G401 (cell line): ENCODE results near the gene ZNF438. TPM values are rescaled to one million over a fixed set of nuclear protein-coding genes. Genes with fewer than 3 reads are reported as not detected.
"Not testable (repeated sequence)": the region's sequence is repeated elsewhere in the genome, so short reads cannot be mapped to it uniquely, and the experiment has no call there.

Experiments used
- DNase-seq: peaks from one replicate; pipeline ENCODE4 v3.0.0-alpha.2; 2015; ENCODE audit warnings: low spot score
- in situ Hi-C: cut with HindIII; loops from 2 replicates; pipeline ENCODE4 v1.10.0; 2016; ENCODE audit warnings: low sequenced_read_pairs, mixed read lengths
- total RNA-seq: library from RNA; depleted of rRNA; stranded (reverse); fragments of >200 nt; shearing (Covaris generic); gene quantifications from 2 replicates; pipeline ENCODE4 v1.2.3, GENCODE V29; 2014; rRNA removed

Gene ZNF438
- total RNA-seq = 1.0 and 9.6 TPM in 2 replicates

DNA sequence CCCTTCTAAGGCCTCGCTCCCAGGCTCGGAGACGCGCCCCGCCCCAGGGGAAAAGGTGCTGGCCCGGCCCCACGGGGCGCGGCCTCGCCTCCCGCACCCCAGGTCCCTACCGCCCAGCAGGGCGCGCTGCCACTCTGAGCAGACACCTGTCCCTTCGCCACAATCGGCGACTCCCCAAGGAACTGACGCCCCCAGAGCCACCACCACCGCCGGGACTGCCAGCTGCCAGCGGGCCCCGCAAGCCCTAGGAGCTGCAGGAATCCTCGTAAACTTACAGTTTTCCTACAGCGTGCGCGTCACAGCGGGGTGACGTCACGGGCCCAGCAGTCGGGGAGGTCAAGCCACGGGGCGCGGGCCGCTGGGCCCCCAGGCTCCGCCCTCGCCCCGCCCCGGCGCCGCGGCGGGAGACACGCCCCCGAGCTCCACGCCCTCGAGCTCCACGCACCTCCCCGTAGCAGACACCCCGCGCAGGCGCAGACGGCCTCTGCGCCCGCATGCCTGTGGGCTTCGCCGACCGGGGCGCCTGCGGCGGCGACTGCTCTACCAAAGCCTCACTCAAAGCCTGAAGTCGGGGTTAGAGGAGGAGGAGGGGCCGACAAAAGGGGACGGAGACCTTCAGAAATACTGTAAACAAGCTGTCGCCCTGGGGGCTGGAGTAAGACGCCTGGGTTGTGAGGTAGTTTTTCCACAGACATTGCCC is at the start of gene ZNF438:
Gene ZNF438, minus strand, starts transcription at position 308 of the 700 bp plus-strand sequence. CDS start 154,831 bp downstream, outside the sequence.
- in situ Hi-C loops = no loop called here
- DNase-seq = peak; percentile 95

GRCh38 chr10:31076610-31076988 is 44.9 kb upstream of the ZNF438 start:
- in situ Hi-C loops = no loop called here
- no peak for DNase-seq

DNA sequence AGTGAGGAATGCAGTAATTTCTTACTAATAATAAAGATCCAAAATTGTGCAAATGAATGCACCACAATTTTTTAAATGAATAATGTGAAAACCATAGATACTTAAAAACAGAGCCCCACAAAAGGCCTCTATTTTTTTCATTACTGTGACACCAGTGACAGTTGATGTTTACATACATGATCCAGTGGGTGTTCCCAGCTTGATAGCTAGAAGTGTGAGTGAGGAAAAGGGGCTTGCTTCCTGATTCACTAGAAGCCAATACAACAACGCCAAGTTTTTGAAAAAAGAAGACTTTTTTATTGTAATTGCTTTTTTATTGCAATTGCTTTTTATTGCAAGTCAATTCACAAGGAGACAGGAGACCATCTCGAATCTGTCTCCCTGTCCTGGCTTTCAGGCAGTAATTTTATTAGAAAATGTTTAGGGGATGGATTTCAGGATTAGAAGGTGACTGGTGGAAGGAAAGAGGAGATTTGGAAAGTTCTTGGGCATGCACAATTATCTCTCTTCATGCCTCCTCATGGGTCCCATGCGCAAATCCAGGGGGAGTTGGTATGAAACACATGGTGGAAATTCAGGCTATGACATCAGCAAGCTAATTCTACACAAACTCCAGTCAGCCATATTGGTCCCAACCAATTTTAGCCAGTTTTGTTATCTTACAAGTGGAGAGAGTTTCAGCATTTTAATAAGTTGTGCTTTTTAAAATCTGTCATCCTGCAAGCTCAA is 44.4 kb upstream of the ZNF438 start:
- no peak for DNase-seq
- in situ Hi-C loops = no loop called here

- in situ Hi-C loops = no loop called here
- no peak for DNase-seq
These were observed 43.8 kb upstream of the ZNF438 start for GRCh38 chr10:31075434-31075833.

- DNase-seq = no peak
- in situ Hi-C loops = no loop called here
These were observed 43.0 kb upstream of the ZNF438 start for GRCh38 chr10:31074722-31075086.

DNA sequence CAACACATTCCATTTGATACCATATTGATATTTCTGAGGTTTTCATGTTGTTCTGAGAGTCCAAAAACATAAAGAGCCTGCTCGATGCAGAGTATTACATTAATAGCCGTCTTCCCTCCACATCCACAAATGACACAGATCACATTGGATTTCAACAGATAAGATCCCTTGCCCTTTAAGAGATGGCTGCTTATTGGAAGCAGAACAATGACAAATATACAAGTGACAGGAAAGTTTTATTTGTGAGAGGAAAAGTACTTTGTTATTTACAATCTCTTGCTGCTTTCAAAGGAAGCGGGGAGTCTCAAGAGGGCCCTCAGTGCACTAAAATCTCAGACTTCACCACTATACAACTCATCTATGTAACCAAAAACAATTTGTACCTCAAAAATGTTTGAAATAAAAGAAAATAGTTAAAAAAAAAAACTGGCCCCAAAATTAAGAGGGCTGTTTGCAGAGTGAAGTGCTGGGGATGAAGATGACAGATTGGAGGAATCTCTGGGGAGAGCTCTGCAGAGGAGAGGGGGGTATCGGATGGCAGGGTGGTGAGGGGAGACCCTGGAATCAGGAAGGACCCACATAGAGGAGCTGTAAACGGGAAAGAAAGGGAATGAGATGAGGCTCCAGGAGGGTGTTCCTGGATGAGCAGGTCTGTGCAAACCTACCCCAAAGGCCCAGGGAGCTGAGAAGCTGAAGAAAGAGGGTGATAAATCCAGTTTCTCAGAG is 42.5 kb upstream of the ZNF438 start:
- in situ Hi-C loops = no loop called here
- DNase-seq = no peak

GRCh38 chr10:31073211-31073610 is 41.5 kb upstream of the ZNF438 start:
- in situ Hi-C loops = no loop called here
- DNase-seq = no peak

GRCh38 chr10:31072451-31072850 is 40.8 kb upstream of the ZNF438 start:
- in situ Hi-C loops = no loop called here
- DNase-seq = no peak

- in situ Hi-C loops = no loop called here
- no peak for DNase-seq
These were observed 39.8 kb upstream of the ZNF438 start for GRCh38 chr10:31071232-31072005.

GRCh38 chr10:31070691-31071090 is 39.0 kb upstream of the ZNF438 start:
- in situ Hi-C loops = no loop called here
- DNase-seq = no peak

GRCh38 chr10:31070025-31070424 is 38.4 kb upstream of the ZNF438 start:
- in situ Hi-C loops = no loop called here
- no peak for DNase-seq

DNA sequence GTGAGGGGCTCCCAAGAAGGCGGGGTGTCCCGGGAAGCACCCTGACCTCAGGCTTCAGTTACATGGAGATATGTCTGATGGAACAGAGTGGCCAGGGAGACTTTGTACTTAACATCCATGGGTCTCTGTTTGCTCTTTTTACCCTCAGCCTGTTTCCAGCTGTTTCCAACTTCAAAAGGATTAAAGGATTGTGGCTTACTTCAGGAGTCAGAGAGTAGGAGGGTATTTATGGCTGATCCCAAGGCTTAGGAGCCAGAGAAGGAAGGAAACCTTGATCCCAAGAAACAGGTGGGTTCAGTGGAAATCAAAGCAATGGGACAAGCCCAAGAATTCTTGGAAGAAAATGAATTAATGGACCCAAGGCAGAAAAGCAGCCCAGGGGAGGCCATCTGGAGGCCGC is 37.7 kb upstream of the ZNF438 start:
- no peak for DNase-seq
- in situ Hi-C loops = no loop called here

- DNase-seq = no peak
- in situ Hi-C loops = no loop called here
These were observed 32.7 kb upstream of the ZNF438 start for GRCh38 chr10:31064348-31064747.

- in situ Hi-C loops = no loop called here
These were observed 32.2 kb upstream of the ZNF438 start for GRCh38 chr10:31063841-31064240.

DNA sequence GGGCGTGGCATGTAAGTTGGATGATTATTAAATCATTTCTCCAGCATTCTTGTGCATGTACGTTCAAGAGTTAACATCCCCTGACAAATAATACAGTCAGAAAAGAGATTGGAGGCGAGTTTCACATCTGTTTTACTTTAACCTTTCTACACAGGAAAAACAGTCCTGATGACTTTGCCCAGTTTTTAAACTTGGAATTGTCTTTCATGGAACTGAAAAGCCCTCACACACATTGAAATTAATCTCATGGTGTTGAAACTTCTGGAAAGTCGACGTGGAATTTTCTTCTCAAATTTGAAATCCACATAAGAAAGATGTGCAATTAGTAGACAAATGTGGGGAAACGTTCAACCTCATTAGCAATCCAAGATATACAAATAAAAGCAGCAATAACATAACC is 31.2 kb upstream of the ZNF438 start:
- in situ Hi-C loops = no loop called here
- no peak for DNase-seq

More at GRCh38 chr10:31063841-31064240, 32.2 kb upstream of the ZNF438 start:
- DNase-seq = no peak

GRCh38 chr10:31061941-31062340 is 30.3 kb upstream of the ZNF438 start:
- DNase-seq = no peak
- in situ Hi-C loops = no loop called here

- no peak for DNase-seq
- in situ Hi-C loops = no loop called here
These were observed 27.4 kb upstream of the ZNF438 start for GRCh38 chr10:31058795-31059703.

- in situ Hi-C loops, DNase-seq: not testable (repeated sequence)
These were observed 25.0 kb upstream of the ZNF438 start for GRCh38 chr10:31056678-31057077.
